SU-DHL-6 (cell line): Measurements from ENCODE around the gene RAI1.

ENCODE experiments used
- H2AFZ ChIP-seq: fragments of 200-600 bp; sonication (generic); 2 replicates; pipeline ENCODE4 v1.6.1; 2014; ENCODE audit warnings: low read depth, mild to moderate bottlenecking, moderate library complexity, mixed read lengths, antibody characterized with exemption, low read length; ENCODE audit not compliant: severe bottlenecking
- H3F3A ChIP-seq: fragments of 200-600 bp; shearing (Covaris generic); 2 replicates; pipeline ENCODE4 v1.6.0; 2016; ENCODE audit warnings: antibody characterized with exemption, mild to moderate bottlenecking; ENCODE audit not compliant: insufficient read depth
- H3K27ac ChIP-seq: fragments of 200-600 bp; sonication (generic); 2 replicates; pipeline ENCODE4 v1.5.1; 2016; ENCODE audit warnings: low read depth, mild to moderate bottlenecking, low read length, moderate library complexity, mixed read lengths
- H3K27me3 ChIP-seq: fragments of 200-600 bp; sonication (generic), shearing (Covaris generic); 2 replicates; pipeline ENCODE4 v1.6.0; 2014; ENCODE audit warnings: mild to moderate bottlenecking, low read length
- H3K36me3 ChIP-seq: fragments of 200-600 bp; sonication (generic); 2 replicates; pipeline ENCODE4 v1.6.1; 2014; ENCODE audit warnings: mild to moderate bottlenecking, low read length, mixed read lengths
- H3K4me2 ChIP-seq: fragments of 300-600, 200-600 bp; shearing (Covaris generic), sonication (generic); 2 replicates; pipeline ENCODE4 v1.6.0; 2014; ENCODE audit warnings: low read length, low read depth, mild to moderate bottlenecking; ENCODE audit not compliant: poor library complexity, severe bottlenecking
- H3K4me3 ChIP-seq: fragments of 200-600 bp; sonication (generic); 2 replicates; pipeline ENCODE4 v1.5.1; 2014; ENCODE audit warnings: antibody characterized with exemption, low read length, mild to moderate bottlenecking, mixed read lengths; ENCODE audit not compliant: insufficient read depth, poor library complexity, severe bottlenecking
- H3K79me2 ChIP-seq: fragments of 200-600 bp; sonication (generic); 2 replicates; pipeline ENCODE4 v1.6.1; 2014; ENCODE audit warnings: mild to moderate bottlenecking, low read length, moderate library complexity; ENCODE audit not compliant: insufficient read depth
- H3K9ac ChIP-seq: fragments of 200-600 bp; sonication (generic); 2 replicates; pipeline ENCODE4 v1.7.0; 2014; ENCODE audit warnings: mild to moderate bottlenecking, low read length
- H3K9me2 ChIP-seq: fragments of 200-600 bp; sonication (generic); replicated peaks from 2 replicates; pipeline ENCODE4 v1.6.1; 2014; ENCODE audit warnings: low read length; ENCODE audit not compliant: insufficient read depth
- H3K9me3 ChIP-seq: fragments of 200-600 bp; sonication (generic); 2 replicates; pipeline ENCODE4 v1.6.1; 2014; ENCODE audit warnings: low read length, mixed read lengths; ENCODE audit not compliant: insufficient read depth
- H4K20me1 ChIP-seq: fragments of 200-600 bp; sonication (generic); 2 replicates; pipeline ENCODE4 v1.6.1; 2014; ENCODE audit warnings: low read depth, mild to moderate bottlenecking, antibody characterized with exemption, low read length, moderate library complexity, mixed read lengths
- CTCF ChIP-seq: fragments of 200-600 bp; sonication (generic); IDR thresholded peaks from one replicate; pipeline ENCODE4 v1.5.1; 2017; ENCODE audit warnings: antibody characterized with exemption, mild to moderate bottlenecking, low read length, moderate library complexity; ENCODE audit not compliant: insufficient read depth, poor library complexity, severe bottlenecking
- EZH2phosphoT487 ChIP-seq: fragments of 200-600 bp; sonication (generic), shearing (Covaris generic); conservative IDR thresholded peaks from 2 replicates; pipeline ENCODE4 v1.6.1; 2018; ENCODE audit warnings: mild to moderate bottlenecking, antibody characterized with exemption, low read length, moderate library complexity, mixed read lengths

The RAI1 gene

GRCh38 chr17:17743391-17744112, 62.3 kb downstream of the RAI1 start:
- no peaks in the 10 kb centered on the region for H3K36me3 ChIP-seq
- no peaks in the 10 kb centered on the region for H3K27me3 ChIP-seq
- H3K9me3 ChIP-seq, result no peaks in the 10 kb centered on the region
- H3K9me2 ChIP-seq, result no peaks in the 10 kb centered on the region
- H2AFZ ChIP-seq, result no peak overlapping the region
- no peak overlapping the region for H3K9ac ChIP-seq
- no peak overlapping the region for H3K27ac ChIP-seq
- H3K4me2 ChIP-seq, result no peak overlapping the region
- no peak overlapping the region for H3K4me3 ChIP-seq
- no peaks in the 10 kb centered on the region for H3F3A ChIP-seq
- no peaks in the 10 kb centered on the region for H4K20me1 ChIP-seq
- no peaks in the 10 kb centered on the region for H3K79me2 ChIP-seq
- TF ChIP-seq EZH2phosphoT487 (no peak), CTCF (no peak)

- no peaks in the 10 kb centered on the region for H4K20me1 ChIP-seq
- H3K9ac ChIP-seq, result no peak overlapping the region
- no peaks in the 10 kb centered on the region for H3K9me2 ChIP-seq
- no peaks in the 10 kb centered on the region for H3F3A ChIP-seq
- H3K27me3 ChIP-seq, result no peaks in the 10 kb centered on the region
- no peak for TF ChIP-seq EZH2phosphoT487
- TF ChIP-seq CTCF, result no peak
- no peaks in the 10 kb centered on the region for H3K79me2 ChIP-seq
- no peak overlapping the region for H3K4me2 ChIP-seq
- no peaks in the 10 kb centered on the region for H3K36me3 ChIP-seq
- H3K9me3 ChIP-seq, result no peaks in the 10 kb centered on the region
- H3K27ac ChIP-seq, result no peak overlapping the region
- no peak overlapping the region for H3K4me3 ChIP-seq
- H2AFZ ChIP-seq, result no peak overlapping the region
These were observed 62.9 kb downstream of the RAI1 start for GRCh38 chr17:17744116-17744515.

GRCh38 chr17:17745476-17746455, 64.5 kb downstream of the RAI1 start:
- Histone ChIP-seq H3K4me3 (no peak overlapping the region), H3K27ac (no peak overlapping the region), H3K9me2 (no peaks in the 10 kb centered on the region), H3K9me3 (no peaks in the 10 kb centered on the region), H3K9ac (no peak overlapping the region), H4K20me1 (no peaks in the 10 kb centered on the region), H3K79me2 (no peaks in the 10 kb centered on the region), H3K4me2 (no peak overlapping the region), H3F3A (peaks cover 13% of the 10 kb centered on the region), H3K36me3 (no peaks in the 10 kb centered on the region), H3K27me3 (no peaks in the 10 kb centered on the region), H2AFZ (no peak overlapping the region)
- TF ChIP-seq EZH2phosphoT487 (no peak), CTCF (no peak)
